GM18502 (cell line): ENCODE results near the gene TKTL1.

Experiments
- ATAC-seq: cut with Tn5 transposase; IDR thresholded peaks from one replicate; pipeline ENCODE4 v1.9.1; 2021; ENCODE audit warnings: mild to moderate bottlenecking; ENCODE audit not compliant: unreplicated experiment, poor library complexity

Gene TKTL1

GRCh38 chrX:154373340-154374306 lies 78.0 kb downstream of the TKTL1 start:
- no peak for ATAC-seq

GRCh38 chrX:154374313-154375155 lies 78.9 kb downstream of the TKTL1 start, which contains the start of gene FLNA:
Gene FLNA, minus strand, starts transcription at chrX:154374634. Its CDS starts 3,389 bp downstream, at chrX:154371245.
- ATAC-seq = no peak

- no peak for ATAC-seq
Observed at GRCh38 chrX:154375156-154375504, 79.5 kb downstream of the TKTL1 start.

- no peak for ATAC-seq
Observed at GRCh38 chrX:154376774-154377173, 81.2 kb downstream of the TKTL1 start.

GRCh38 chrX:154378059-154378798 lies 82.6 kb downstream of the TKTL1 start:
- ATAC-seq = peak; percentile 1

GRCh38 chrX:154378799-154379568 lies 83.4 kb downstream of the TKTL1 start, which contains the start of gene EMD:
Gene EMD, plus strand, starts transcription at chrX:154379295. Its CDS starts 190 bp downstream, at chrX:154379485.
- peak; percentile 82 for ATAC-seq

GRCh38 chrX:154379569-154379951 lies 84.0 kb downstream of the TKTL1 start:
- ATAC-seq = no peak
